PC-9 (cell line): ENCODE measurements around the gene ATP2B2. TPM values are rescaled to one million over a fixed set of nuclear protein-coding genes. Genes with fewer than 3 reads are reported as not detected.

ENCODE experiments used
- BruUV-seq: library from RNA; stranded (reverse); fragments of 400-500 nt; replicated peaks from 2 replicates; lab custom pipeline; 2021; lab: Mats Ljungman, UMichigan
- CTCF ChIA-PET: fragments of 300-600 bp; sonication (Branson Sonifier 250); formaldehyde crosslinking; loops from one replicate; lab custom pipeline; 2022; ENCODE audit warnings: antibody characterized with exemption; lab: Charles Lee
- POLR2A ChIA-PET: fragments of 300-600 bp; sonication (Branson Sonifier 250); formaldehyde crosslinking; loops from one replicate; lab custom pipeline; 2022; ENCODE audit warnings: antibody characterized with exemption; ENCODE audit not compliant: unreplicated experiment; lab: Charles Lee
- DNase-seq, 2 experiments: peaks; one replicate each; pipeline versions ENCODE4 v3.0.0 to v3.0.0-alpha.2; 2015 to 2022; ENCODE audit warnings: mixed read lengths in 1 of 2
- H2AFZ ChIP-seq: fragments of 200-600 bp; sonication (generic); 2 replicates; pipeline ENCODE4 v1.8.1; 2017; ENCODE audit warnings: antibody characterized with exemption
- H3F3A ChIP-seq: fragments of 200-600 bp; sonication (generic); 2 replicates; pipeline ENCODE4 v1.8.1; 2017; ENCODE audit warnings: antibody characterized with exemption, mild to moderate bottlenecking, low read depth; ENCODE audit not compliant: insufficient read depth
- H3K27ac ChIP-seq: fragments of 200-600 bp; sonication (generic); 2 replicates; pipeline ENCODE4 v1.6.1; 2016; ENCODE audit warnings: mixed run types
- H3K27me3 ChIP-seq: fragments of 200-600 bp; sonication (generic); 2 replicates; pipeline ENCODE4 v1.6.1; 2016; ENCODE audit warnings: low read depth, mixed run types; ENCODE audit not compliant: insufficient read depth
- H3K36me3 ChIP-seq: fragments of 200-600 bp; sonication (generic); 2 replicates; pipeline ENCODE4 v1.6.1; 2016; ENCODE audit warnings: low read depth, mixed run types
- H3K4me1 ChIP-seq: fragments of 200-600 bp; sonication (generic); replicated peaks from 2 replicates; pipeline ENCODE4 v1.6.1; 2016; ENCODE audit warnings: mixed run types; ENCODE audit not compliant: insufficient read depth
- H3K4me2 ChIP-seq: fragments of 200-600 bp; sonication (generic); 2 replicates; pipeline ENCODE4 v1.6.1; 2017; ENCODE audit warnings: mixed run types
- H3K4me3 ChIP-seq: fragments of 200-600 bp; sonication (generic); 2 replicates; pipeline ENCODE4 v1.6.1; 2016; ENCODE audit warnings: mixed run types
- H3K79me2 ChIP-seq: fragments of 200-600 bp; sonication (generic); 2 replicates; pipeline ENCODE4 v1.6.1; 2017; ENCODE audit warnings: low read depth, mixed run types
- H3K9me2 ChIP-seq: fragments of 200-600 bp; sonication (generic); 2 replicates; pipeline ENCODE4 v1.8.1; 2017; ENCODE audit warnings: mild to moderate bottlenecking; ENCODE audit not compliant: insufficient read depth
- H3K9me3 ChIP-seq: fragments of 200-600 bp; sonication (generic); 2 replicates; pipeline ENCODE4 v1.8.1; 2016; ENCODE audit warnings: low read depth; ENCODE audit not compliant: insufficient read depth
- H4K20me1 ChIP-seq: fragments of 200-600 bp; sonication (generic); 2 replicates; pipeline ENCODE4 v1.8.1; 2017; ENCODE audit not compliant: insufficient read depth
- CTCF ChIP-seq: fragments of 200-600 bp; sonication (generic); conservative IDR thresholded peaks from 2 replicates; pipeline ENCODE4 v1.6.1; 2017; ENCODE audit warnings: mixed run types, antibody characterized with exemption, mild to moderate bottlenecking, moderate library complexity
- EZH2 ChIP-seq: fragments of 200-600 bp; sonication (generic); IDR thresholded peaks from 2 replicates; pipeline ENCODE4 v1.8.0; 2017; ENCODE audit warnings: antibody characterized with exemption, low read depth
- intact Hi-C: fragments of 100-400 bp; cut with micrococcal nuclease; formaldehyde crosslinking; loops from one replicate; pipeline ENCODE4 v1.10.0; 2022; ENCODE audit not compliant: unreplicated experiment
- total RNA-seq: library from RNA; stranded (reverse); gene quantifications from 2 replicates; pipeline ENCODE4 v1.2.3, GENCODE V29; 2021

The ATP2B2 gene
- total RNA-seq, 1 experiment from 2014 or later, result not detected

- Histone ChIP-seq H3K4me2 (no peak overlapping the region), H4K20me1 (no peaks in the 10 kb centered on the region), H3K27me3 (peaks cover 96% of the 10 kb centered on the region), H3F3A (no peaks in the 10 kb centered on the region), H3K27ac (no peak overlapping the region), H3K9me3 (no peaks in the 10 kb centered on the region), H3K36me3 (no peaks in the 10 kb centered on the region), H3K79me2 (no peaks in the 10 kb centered on the region), H3K4me3 (no peak overlapping the region), H3K4me1 (no peaks in the 10 kb centered on the region), H2AFZ (no peak overlapping the region), H3K9me2 (no peaks in the 10 kb centered on the region)
- POLR2A ChIA-PET, result no interaction called here
- BruUV-seq, result no TSS peak
- CTCF ChIA-PET, result no interaction called here
- TF ChIP-seq EZH2 (no peak), CTCF (no peak)
- intact Hi-C loops, result no loop called here
- no peak for DNase-seq
Measured at GRCh38 chr3:10471054-10471688, 34.2 kb downstream of the ATP2B2 start.

- CTCF ChIA-PET, result no interaction called here
Measured at GRCh38 chr3:10470120-10471053, 35.0 kb downstream of the ATP2B2 start.

More at GRCh38 chr3:10470120-10471053, 35.0 kb downstream of the ATP2B2 start:
- no peaks in the 10 kb centered on the region for H3K9me3 ChIP-seq
- no peaks in the 10 kb centered on the region for H3K36me3 ChIP-seq
- H3K4me3 ChIP-seq, result no peak overlapping the region
- no peaks in the 10 kb centered on the region for H3K79me2 ChIP-seq
- no peak for DNase-seq
- no peak overlapping the region for H3K4me2 ChIP-seq
- H4K20me1 ChIP-seq, result no peaks in the 10 kb centered on the region
- BruUV-seq, result no TSS peak
- H2AFZ ChIP-seq, result no peak overlapping the region
- H3K27ac ChIP-seq, result no peak overlapping the region
- no peaks in the 10 kb centered on the region for H3K4me1 ChIP-seq
- H3K27me3 ChIP-seq, result peaks cover 96% of the 10 kb centered on the region
- intact Hi-C loops, result no loop called here
- no peaks in the 10 kb centered on the region for H3F3A ChIP-seq
- H3K9me2 ChIP-seq, result no peaks in the 10 kb centered on the region
- POLR2A ChIA-PET, result no interaction called here
- no peak for TF ChIP-seq EZH2
- TF ChIP-seq CTCF, result no peak
